ENCODE measurements around the gene MAP4K5. TPM values are rescaled to one million over a fixed set of nuclear protein-coding genes. Genes with fewer than 3 reads are reported as not detected.

Gene MAP4K5
- polyA plus RNA-seq, 1 donor (not counting 4 experiments of a cell fraction or from before 2014, with no cell fraction given), result 25.8 TPM

DNA sequence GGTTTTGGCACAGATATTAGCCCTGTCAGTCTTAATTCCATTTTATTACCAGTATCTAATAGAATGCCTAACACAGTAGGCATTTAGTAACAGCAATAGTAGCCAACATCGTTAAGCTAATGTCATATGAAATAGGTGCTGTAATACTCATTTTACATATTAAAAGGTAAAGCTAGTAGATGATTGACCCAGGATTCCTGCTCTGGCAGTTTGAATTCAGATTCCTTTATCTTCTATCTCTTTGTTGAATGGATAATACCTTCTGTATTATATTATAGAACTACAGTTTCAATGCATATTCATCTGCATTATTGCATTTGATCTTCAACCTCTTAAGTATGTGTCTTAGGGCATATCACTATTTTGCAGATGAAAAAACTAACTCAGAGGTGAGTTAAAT, 30.5 kb upstream of the MAP4K5 start:
- H3K4me2 ChIP-seq (ENCODE audit: control insufficient read depth, extremely low read depth, insufficient read depth, low read depth, low read length), result no peak overlapping the region
- DNase-seq (ENCODE audit: low read depth, low spot score), result no peak
- H3K9me1 ChIP-seq (ENCODE audit: control insufficient read depth, extremely low read depth, insufficient read depth, low read length), result no peaks in the 10 kb centered on the region
- no peaks in the 10 kb centered on the region for H4K20me1 ChIP-seq (ENCODE audit: control insufficient read depth, extremely low read depth, insufficient read depth, low read length)
- no peak for FAIRE-seq
- H3K27me3 ChIP-seq (ENCODE audit: control insufficient read depth, extremely low read depth, insufficient read depth, low read length), result no peaks in the 10 kb centered on the region
- dilution Hi-C loops (cut with MboI; ENCODE audit: extremely low pct_ligation_motif_present, low sequenced_read_pairs), result no loop called here
- no peak overlapping the region for H3K9ac ChIP-seq (ENCODE audit: control insufficient read depth, extremely low read depth, insufficient read depth, low read length)
- H3K4me1 ChIP-seq (ENCODE audit: control insufficient read depth, extremely low read depth, insufficient read depth, low read length), result peaks cover 12% of the 10 kb centered on the region
- no peaks in the 10 kb centered on the region for H3K36me3 ChIP-seq (ENCODE audit: control insufficient read depth in 2 of 2, extremely low read depth in 1 of 2, insufficient read depth in 2 of 2, low read length in 2 of 2)
- H3K79me2 ChIP-seq (ENCODE audit: control insufficient read depth, insufficient read depth, low read length), result no peaks in the 10 kb centered on the region
- no peak for TF ChIP-seq CTCF (optimal IDR thresholded peaks at IDR 0.05 in 1 of 3, IDR thresholded peaks at IDR 0.05 in 1 of 3, conservative IDR thresholded peaks at IDR 0.05 in 1 of 3; ENCODE audit: extremely low read depth in 1 of 3, insufficient read depth in 2 of 3, low read length in 3 of 3)
- TF ChIP-seq EZH2 (IDR thresholded peaks at IDR 0.05; ENCODE audit: low read length), result no peak
- H3K4me3 ChIP-seq (ENCODE audit: control insufficient read depth in 2 of 3, extremely low read depth in 1 of 3, insufficient read depth in 2 of 3, low read depth in 1 of 3, low read length in 3 of 3), result no peak overlapping the region
- no peak overlapping the region for H3K27ac ChIP-seq (ENCODE audit: control insufficient read depth, insufficient read depth, low read length)
- H2AFZ ChIP-seq (ENCODE audit: control insufficient read depth, low read length), result no peak overlapping the region
- H3K9me3 ChIP-seq (ENCODE audit: control insufficient read depth, low read depth, low read length), result no peaks in the 10 kb centered on the region

- Histone ChIP-seq H3K9me3 (ENCODE audit: control insufficient read depth, low read depth, low read length) (no peaks in the 10 kb centered on the region), H2AFZ (ENCODE audit: control insufficient read depth, low read length) (peak overlapping the region; percentile 92), H3K4me2 (ENCODE audit: control insufficient read depth, extremely low read depth, insufficient read depth, low read depth, low read length) (peak overlapping the region; percentile 85), H3K9ac (ENCODE audit: control insufficient read depth, extremely low read depth, insufficient read depth, low read length) (peak overlapping the region; percentile 69), H3K79me2 (ENCODE audit: control insufficient read depth, insufficient read depth, low read length) (no peaks in the 10 kb centered on the region), H3K9me1 (ENCODE audit: control insufficient read depth, extremely low read depth, insufficient read depth, low read length) (no peaks in the 10 kb centered on the region), H3K4me3 (ENCODE audit: control insufficient read depth in 2 of 3, extremely low read depth in 1 of 3, insufficient read depth in 2 of 3, low read depth in 1 of 3, low read length in 3 of 3) (peak overlapping the region; percentile 59 to 89 (median 85)), H3K4me1 (ENCODE audit: control insufficient read depth, extremely low read depth, insufficient read depth, low read length) (peaks cover 12% of the 10 kb centered on the region), H3K36me3 (ENCODE audit: control insufficient read depth in 2 of 2, extremely low read depth in 1 of 2, insufficient read depth in 2 of 2, low read length in 2 of 2) (no peaks in the 10 kb centered on the region), H4K20me1 (ENCODE audit: control insufficient read depth, extremely low read depth, insufficient read depth, low read length) (no peaks in the 10 kb centered on the region), H3K27ac (ENCODE audit: control insufficient read depth, insufficient read depth, low read length) (no peak overlapping the region), H3K27me3 (ENCODE audit: control insufficient read depth, extremely low read depth, insufficient read depth, low read length) (no peaks in the 10 kb centered on the region)
- DNase-seq (ENCODE audit: low read depth, low spot score) (no peak), FAIRE-seq (peak; percentile 41)
- no peak for TF ChIP-seq EZH2 (IDR thresholded peaks at IDR 0.05; ENCODE audit: low read length)
- no peak for TF ChIP-seq CTCF (optimal IDR thresholded peaks at IDR 0.05 in 1 of 3, IDR thresholded peaks at IDR 0.05 in 1 of 3, conservative IDR thresholded peaks at IDR 0.05 in 1 of 3; ENCODE audit: extremely low read depth in 1 of 3, insufficient read depth in 2 of 3, low read length in 3 of 3)
- dilution Hi-C loops (cut with MboI; ENCODE audit: extremely low pct_ligation_motif_present, low sequenced_read_pairs), result no loop called here
These were observed 28.5 kb upstream of the MAP4K5 start for GRCh38 chr14:50560931-50561285.

All from keratinocyte (primary cell).